Liver (tissue), 9 donors: Measurements from ENCODE around the gene MOK. TPM values are rescaled to one million over a fixed set of nuclear protein-coding genes. Genes with fewer than 3 reads are reported as not detected.

Experiments
- DNase-seq: peaks from one replicate; pipeline ENCODE4 v3.0.0-alpha.2; 2017; ENCODE audit warnings: low spot score
- H3K27ac ChIP-seq, 2 donors: one replicate each; pipeline ENCODE4 v1.7.0; 2013; ENCODE audit warnings: inconsistent platforms in 2 of 2, low read length in 2 of 2, control low read depth in 1 of 2, low read depth in 1 of 2, mild to moderate bottlenecking in 1 of 2
- H3K27me3 ChIP-seq, 4 donors: one replicate each; pipeline versions ENCODE4 v1.6.1 to v1.7.0; 2013; ENCODE audit warnings: low read length in 3 of 4, inconsistent platforms in 1 of 4, mild to moderate bottlenecking in 1 of 4, moderate library complexity in 1 of 4; ENCODE audit not compliant: control insufficient read depth in 4 of 4, insufficient read depth in 4 of 4
- H3K36me3 ChIP-seq, 4 donors: one replicate each; pipeline versions ENCODE4 v1.6.1 to v1.7.0; 2013; ENCODE audit warnings: low read length in 3 of 4, mild to moderate bottlenecking in 3 of 4, low read depth in 1 of 4, moderate library complexity in 1 of 4; ENCODE audit not compliant: control insufficient read depth in 4 of 4, insufficient read depth in 3 of 4
- H3K4me1 ChIP-seq, 4 donors: one replicate each; pipeline versions ENCODE4 v1.6.1 to v1.7.0; 2013; ENCODE audit warnings: low read length in 3 of 4, mild to moderate bottlenecking in 3 of 4, moderate library complexity in 1 of 4; ENCODE audit not compliant: control insufficient read depth in 4 of 4, insufficient read depth in 4 of 4
- H3K4me3 ChIP-seq, 3 donors: one replicate each; pipeline versions ENCODE4 v1.6.1 to v1.7.0; 2013; ENCODE audit warnings: low read length in 3 of 3, control low read depth in 1 of 3, low read depth in 1 of 3, mild to moderate bottlenecking in 1 of 3
- H3K9ac ChIP-seq, 2 donors: one replicate each; pipeline ENCODE4 v1.7.0; 2013; ENCODE audit warnings: low read length in 2 of 2, mild to moderate bottlenecking in 2 of 2, moderate library complexity in 2 of 2, control low read depth in 1 of 2, low read depth in 1 of 2
- H3K9me3 ChIP-seq, 4 donors: one replicate each; pipeline versions ENCODE4 v1.6.1 to v1.7.0; 2013; ENCODE audit warnings: low read length in 3 of 4; ENCODE audit not compliant: control insufficient read depth in 4 of 4
- EGR1 ChIP-seq, 2 donors: IDR thresholded peaks; 2 replicates each; pipeline ENCODE4 v1.6.1; 2016 to 2018; ENCODE audit warnings: antibody characterized with exemption in 2 of 2, low read depth in 2 of 2
- FOXA2 ChIP-seq: IDR thresholded peaks from 2 replicates; pipeline ENCODE4 v1.6.1; 2016; ENCODE audit warnings: antibody characterized with exemption
- GABPA ChIP-seq, 2 donors: IDR thresholded peaks in 1 of 2; conservative IDR thresholded peaks in 1 of 2; 2 replicates each; pipeline ENCODE4 v1.6.1; 2016; ENCODE audit warnings: antibody characterized with exemption in 2 of 2, mild to moderate bottlenecking in 1 of 2, moderate library complexity in 1 of 2
- HNF4A ChIP-seq, 2 donors: conservative IDR thresholded peaks; 2 replicates each; pipeline ENCODE4 v1.6.1; 2016; ENCODE audit warnings: antibody characterized with exemption in 2 of 2, mild to moderate bottlenecking in 2 of 2
- HNF4G ChIP-seq: IDR thresholded peaks from 2 replicates; pipeline ENCODE4 v1.6.1; 2016; ENCODE audit warnings: antibody characterized with exemption
- JUND ChIP-seq, 2 donors: IDR thresholded peaks; 2 replicates each; pipeline ENCODE4 v1.6.1; 2016; ENCODE audit warnings: antibody characterized with exemption in 2 of 2
- NR2F2 ChIP-seq: IDR thresholded peaks from 2 replicates; pipeline ENCODE4 v1.6.1; 2016; ENCODE audit warnings: antibody characterized with exemption
- RAD21 ChIP-seq, 2 donors: IDR thresholded peaks; 2 replicates each; pipeline ENCODE4 v1.6.1; 2016; ENCODE audit warnings: antibody characterized with exemption in 2 of 2, mild to moderate bottlenecking in 2 of 2
- RXRA ChIP-seq, 2 donors: IDR thresholded peaks; 2 replicates each; pipeline ENCODE4 v1.6.1; 2017 to 2018; ENCODE audit warnings: antibody characterized with exemption in 2 of 2, mild to moderate bottlenecking in 1 of 2
- YY1 ChIP-seq: IDR thresholded peaks from 2 replicates; pipeline ENCODE4 v1.6.1; 2016; ENCODE audit warnings: antibody characterized with exemption, mild to moderate bottlenecking
- WGBS: extraction: QIAGEN DNeasy Blood & Tissue Kit; methylation state at CpG from one replicate; pipeline ENCODE4 v1.1.7; 2013; 5-methylcytosine and 5-hydroxymethylcytosine counted together
- polyA plus RNA-seq, 2 donors: library from polyadenylated mRNA; stranded (reverse) in 1 of 2; unstranded in 1 of 2; fragments of 200-250 nt in 1 of 2; fragments of >200 nt in 1 of 2; fragmentation: Nextera tagmentation in 1 of 2; extraction: Ambion mirVana in 1 of 2; gene quantifications; one replicate each; pipeline versions ENCODE4 v1.2.1 to v1.2.3, GENCODE V29; 2013 to 2015
- total RNA-seq, 2 donors: library from RNA; depleted of rRNA; stranded (reverse); fragments of >200 nt; gene quantifications; one replicate each; pipeline ENCODE4 v1.2.3, GENCODE V29; 2014
- TF ChIP-seq, protein P1 (sequence below): IDR thresholded peaks from 2 replicates; pipeline ENCODE4 v1.6.1; 2016; ENCODE audit warnings: antibody characterized with exemption
- TF ChIP-seq, protein P2 (sequence below): IDR thresholded peaks from 2 replicates; pipeline ENCODE4 v1.6.1; 2016; ENCODE audit warnings: antibody characterized with exemption
- TF ChIP-seq, protein P3 (sequence below): IDR thresholded peaks from 2 replicates; pipeline ENCODE4 v1.6.1; 2016; ENCODE audit warnings: antibody characterized with exemption
- TF ChIP-seq, protein P4 (sequence below): fragments of 150-350 bp; IDR thresholded peaks from 2 replicates; pipeline ENCODE4 v1.5.1; 2017; ENCODE audit warnings: improper control_type of control experiment, low read depth, low read length; ENCODE audit not compliant: missing input control
- TF ChIP-seq, protein P5 (sequence below): IDR thresholded peaks from 2 replicates; pipeline ENCODE4 v1.6.1; 2016; ENCODE audit warnings: antibody characterized with exemption, mild to moderate bottlenecking
- donor health status: healthy.
- donor health status: healthy.
- donor health status: healthy.
- donor health status: healthy.
- donor health status: healthy.

MOK gene
- total and polyA plus RNA-seq, 4 donors: 2.4 to 6.4 (median 2.9) TPM

DNA sequence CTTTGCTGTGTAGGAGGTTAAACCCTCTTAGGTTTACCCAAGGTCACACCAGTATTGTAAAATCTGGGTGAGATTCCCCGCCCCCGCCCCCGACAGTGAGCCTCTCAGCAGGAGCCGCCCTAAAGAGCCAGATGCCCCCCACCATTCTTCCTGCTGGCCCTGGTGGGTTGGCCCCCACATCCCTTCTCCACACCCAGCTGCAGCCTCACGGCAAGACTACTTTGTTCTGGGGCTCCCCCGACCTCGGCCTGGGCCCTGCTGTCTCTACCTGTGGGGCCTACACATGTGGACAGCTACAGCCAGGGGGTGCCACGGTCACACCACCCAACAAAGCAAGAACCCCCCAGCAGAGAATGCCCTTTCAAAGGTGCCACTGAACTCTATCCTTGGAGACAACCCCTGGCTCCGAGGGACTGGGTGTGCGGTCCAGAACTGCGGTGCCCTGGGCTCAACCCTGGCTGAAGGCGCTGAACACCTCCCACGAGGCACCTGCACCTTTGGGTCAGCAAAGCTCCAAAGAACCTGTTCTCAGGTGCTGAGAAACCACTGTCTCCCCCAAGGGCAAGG is 82.9 kb downstream of the MOK start:
- Histone ChIP-seq H3K4me3 (no peak overlapping the region), H3K9ac (no peak overlapping the region), H3K4me1 (no peaks in the 10 kb centered on the region), H3K27ac (no peak overlapping the region), H3K36me3 (peaks cover 0 to 12% (median 2%) of the 10 kb centered on the region in 4 donors), H3K9me3 (no peaks in the 10 kb centered on the region), H3K27me3 (no peaks in the 10 kb centered on the region)
- 95% methylated on average over 13 of the region's 13 CpGs for WGBS
- DNase-seq: no peak
- TF ChIP-seq RAD21 (IDR thresholded peaks at IDR 0.05) (no peak), HNF4G (no peak), EGR1 (IDR thresholded peaks at IDR 0.05; ENCODE audit: low read depth in 2 of 2) (no peak)
- TF ChIP-seq, protein P1, sequence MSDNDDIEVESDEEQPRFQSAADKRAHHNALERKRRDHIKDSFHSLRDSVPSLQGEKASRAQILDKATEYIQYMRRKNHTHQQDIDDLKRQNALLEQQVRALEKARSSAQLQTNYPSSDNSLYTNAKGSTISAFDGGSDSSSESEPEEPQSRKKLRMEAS: no peak

DNA sequence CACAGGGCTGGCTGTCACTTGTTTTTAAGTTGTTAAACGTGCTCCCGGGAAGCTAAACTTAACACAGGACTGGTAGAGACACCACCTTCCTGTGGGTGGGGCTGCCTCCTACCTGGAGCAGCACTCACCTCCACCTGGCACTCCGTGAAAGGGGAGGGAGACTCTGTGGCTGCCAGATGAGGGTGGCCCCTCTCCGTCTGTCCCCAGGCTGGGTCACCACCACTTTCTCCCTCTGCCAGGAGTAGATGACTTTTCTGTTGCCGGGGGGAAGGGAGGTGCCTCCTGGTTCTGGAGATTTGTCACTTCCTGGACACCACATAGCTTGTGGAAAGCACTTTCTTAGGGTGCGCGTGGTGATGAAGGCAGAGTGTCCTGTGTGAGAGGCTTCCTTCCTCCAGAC is 83.9 kb downstream of the MOK start:
- no peaks in the 10 kb centered on the region for H3K27me3 ChIP-seq
- WGBS: 69% methylated on average over 7 of the region's 7 CpGs
- no peak for TF ChIP-seq RAD21 (IDR thresholded peaks at IDR 0.05)
- TF ChIP-seq NR2F2: no peak
- no peak for TF ChIP-seq FOXA2
- TF ChIP-seq, protein P2, sequence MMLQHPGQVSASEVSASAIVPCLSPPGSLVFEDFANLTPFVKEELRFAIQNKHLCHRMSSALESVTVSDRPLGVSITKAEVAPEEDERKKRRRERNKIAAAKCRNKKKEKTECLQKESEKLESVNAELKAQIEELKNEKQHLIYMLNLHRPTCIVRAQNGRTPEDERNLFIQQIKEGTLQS: no peak
- no peak for TF ChIP-seq EGR1 (IDR thresholded peaks at IDR 0.05; ENCODE audit: low read depth in 2 of 2)
- TF ChIP-seq, protein P3, sequence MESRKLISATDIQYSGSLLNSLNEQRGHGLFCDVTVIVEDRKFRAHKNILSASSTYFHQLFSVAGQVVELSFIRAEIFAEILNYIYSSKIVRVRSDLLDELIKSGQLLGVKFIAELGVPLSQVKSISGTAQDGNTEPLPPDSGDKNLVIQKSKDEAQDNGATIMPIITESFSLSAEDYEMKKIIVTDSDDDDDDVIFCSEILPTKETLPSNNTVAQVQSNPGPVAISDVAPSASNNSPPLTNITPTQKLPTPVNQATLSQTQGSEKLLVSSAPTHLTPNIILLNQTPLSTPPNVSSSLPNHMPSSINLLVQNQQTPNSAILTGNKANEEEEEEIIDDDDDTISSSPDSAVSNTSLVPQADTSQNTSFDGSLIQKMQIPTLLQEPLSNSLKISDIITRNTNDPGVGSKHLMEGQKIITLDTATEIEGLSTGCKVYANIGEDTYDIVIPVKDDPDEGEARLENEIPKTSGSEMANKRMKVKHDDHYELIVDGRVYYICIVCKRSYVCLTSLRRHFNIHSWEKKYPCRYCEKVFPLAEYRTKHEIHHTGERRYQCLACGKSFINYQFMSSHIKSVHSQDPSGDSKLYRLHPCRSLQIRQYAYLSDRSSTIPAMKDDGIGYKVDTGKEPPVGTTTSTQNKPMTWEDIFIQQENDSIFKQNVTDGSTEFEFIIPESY: no peak
- no peak for TF ChIP-seq JUND (IDR thresholded peaks at IDR 0.05)
- no peak for DNase-seq
- no peaks in the 10 kb centered on the region for H3K4me1 ChIP-seq
- H3K27ac ChIP-seq: no peak overlapping the region
- peaks cover 0 to 12% (median 2%) of the 10 kb centered on the region in 4 donors for H3K36me3 ChIP-seq
- no peak overlapping the region for H3K9ac ChIP-seq
- no peak overlapping the region for H3K4me3 ChIP-seq
- H3K9me3 ChIP-seq: no peaks in the 10 kb centered on the region

DNA sequence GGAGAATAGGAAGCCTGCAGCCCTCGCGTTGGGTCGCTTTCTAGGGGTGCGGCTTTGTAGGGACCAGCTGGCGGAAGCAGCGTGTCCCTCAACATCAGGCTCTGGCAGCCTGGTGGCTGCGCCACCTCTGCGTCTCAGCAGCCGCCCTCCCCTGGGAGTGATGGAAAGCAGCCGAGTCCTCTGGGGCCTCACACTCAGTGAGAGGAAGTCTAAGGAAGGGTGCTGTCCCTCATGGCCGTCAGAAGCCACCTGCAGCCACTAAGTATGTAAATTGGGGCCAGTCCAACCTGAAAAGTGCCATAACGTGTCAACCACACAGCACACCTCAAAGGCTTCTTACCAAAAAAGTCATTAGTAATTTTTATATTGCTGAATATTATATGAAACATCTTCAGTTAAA is 84.9 kb downstream of the MOK start:
- Histone ChIP-seq H3K9me3 (no peaks in the 10 kb centered on the region), H3K27me3 (no peaks in the 10 kb centered on the region), H3K27ac (no peak overlapping the region), H3K9ac (no peak overlapping the region), H3K4me3 (no peak overlapping the region), H3K4me1 (no peaks in the 10 kb centered on the region), H3K36me3 (peaks cover 0 to 12% (median 2%) of the 10 kb centered on the region in 4 donors)
- no peak for DNase-seq
- no peak for TF ChIP-seq RXRA (IDR thresholded peaks at IDR 0.05)
- TF ChIP-seq JUND (IDR thresholded peaks at IDR 0.05): no peak
- TF ChIP-seq, protein P1: no peak
- TF ChIP-seq RAD21 (IDR thresholded peaks at IDR 0.05): no peak
- TF ChIP-seq, protein P4, sequence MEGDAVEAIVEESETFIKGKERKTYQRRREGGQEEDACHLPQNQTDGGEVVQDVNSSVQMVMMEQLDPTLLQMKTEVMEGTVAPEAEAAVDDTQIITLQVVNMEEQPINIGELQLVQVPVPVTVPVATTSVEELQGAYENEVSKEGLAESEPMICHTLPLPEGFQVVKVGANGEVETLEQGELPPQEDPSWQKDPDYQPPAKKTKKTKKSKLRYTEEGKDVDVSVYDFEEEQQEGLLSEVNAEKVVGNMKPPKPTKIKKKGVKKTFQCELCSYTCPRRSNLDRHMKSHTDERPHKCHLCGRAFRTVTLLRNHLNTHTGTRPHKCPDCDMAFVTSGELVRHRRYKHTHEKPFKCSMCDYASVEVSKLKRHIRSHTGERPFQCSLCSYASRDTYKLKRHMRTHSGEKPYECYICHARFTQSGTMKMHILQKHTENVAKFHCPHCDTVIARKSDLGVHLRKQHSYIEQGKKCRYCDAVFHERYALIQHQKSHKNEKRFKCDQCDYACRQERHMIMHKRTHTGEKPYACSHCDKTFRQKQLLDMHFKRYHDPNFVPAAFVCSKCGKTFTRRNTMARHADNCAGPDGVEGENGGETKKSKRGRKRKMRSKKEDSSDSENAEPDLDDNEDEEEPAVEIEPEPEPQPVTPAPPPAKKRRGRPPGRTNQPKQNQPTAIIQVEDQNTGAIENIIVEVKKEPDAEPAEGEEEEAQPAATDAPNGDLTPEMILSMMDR: no peak
- TF ChIP-seq, protein P5, sequence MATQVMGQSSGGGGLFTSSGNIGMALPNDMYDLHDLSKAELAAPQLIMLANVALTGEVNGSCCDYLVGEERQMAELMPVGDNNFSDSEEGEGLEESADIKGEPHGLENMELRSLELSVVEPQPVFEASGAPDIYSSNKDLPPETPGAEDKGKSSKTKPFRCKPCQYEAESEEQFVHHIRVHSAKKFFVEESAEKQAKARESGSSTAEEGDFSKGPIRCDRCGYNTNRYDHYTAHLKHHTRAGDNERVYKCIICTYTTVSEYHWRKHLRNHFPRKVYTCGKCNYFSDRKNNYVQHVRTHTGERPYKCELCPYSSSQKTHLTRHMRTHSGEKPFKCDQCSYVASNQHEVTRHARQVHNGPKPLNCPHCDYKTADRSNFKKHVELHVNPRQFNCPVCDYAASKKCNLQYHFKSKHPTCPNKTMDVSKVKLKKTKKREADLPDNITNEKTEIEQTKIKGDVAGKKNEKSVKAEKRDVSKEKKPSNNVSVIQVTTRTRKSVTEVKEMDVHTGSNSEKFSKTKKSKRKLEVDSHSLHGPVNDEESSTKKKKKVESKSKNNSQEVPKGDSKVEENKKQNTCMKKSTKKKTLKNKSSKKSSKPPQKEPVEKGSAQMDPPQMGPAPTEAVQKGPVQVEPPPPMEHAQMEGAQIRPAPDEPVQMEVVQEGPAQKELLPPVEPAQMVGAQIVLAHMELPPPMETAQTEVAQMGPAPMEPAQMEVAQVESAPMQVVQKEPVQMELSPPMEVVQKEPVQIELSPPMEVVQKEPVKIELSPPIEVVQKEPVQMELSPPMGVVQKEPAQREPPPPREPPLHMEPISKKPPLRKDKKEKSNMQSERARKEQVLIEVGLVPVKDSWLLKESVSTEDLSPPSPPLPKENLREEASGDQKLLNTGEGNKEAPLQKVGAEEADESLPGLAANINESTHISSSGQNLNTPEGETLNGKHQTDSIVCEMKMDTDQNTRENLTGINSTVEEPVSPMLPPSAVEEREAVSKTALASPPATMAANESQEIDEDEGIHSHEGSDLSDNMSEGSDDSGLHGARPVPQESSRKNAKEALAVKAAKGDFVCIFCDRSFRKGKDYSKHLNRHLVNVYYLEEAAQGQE: no peak
- no peak for TF ChIP-seq FOXA2
- TF ChIP-seq YY1: no peak
- no peak for TF ChIP-seq NR2F2
- no peak for TF ChIP-seq GABPA (IDR thresholded peaks at IDR 0.05 in 1 of 2, conservative IDR thresholded peaks at IDR 0.05 in 1 of 2)
- no peak for TF ChIP-seq HNF4A (conservative IDR thresholded peaks at IDR 0.05)
- WGBS: 92% methylated on average over 12 of the region's 12 CpGs
